GM23338 (cell line): ENCODE data around the gene MAFB. TPM values are rescaled to one million over a fixed set of nuclear protein-coding genes. Genes with fewer than 3 reads are reported as not detected.

Experiments
- ATAC-seq: fragments of 200-7000 bp; cut with Tn5 transposase; 3 replicates; pipeline ENCODE4 v1.9.1; 2020
- DNase-seq: peaks from one replicate; pipeline ENCODE4 v3.0.0-alpha.2; 2015; ENCODE audit warnings: low spot score
- H2AFZ ChIP-seq: fragments of 200-600 bp; sonication (generic); 2 replicates; pipeline ENCODE4 v1.8.0; 2016; ENCODE audit warnings: antibody characterized with exemption, mild to moderate bottlenecking, moderate library complexity
- H3F3A ChIP-seq: fragments of 200-600 bp; sonication (generic); replicated peaks from 2 replicates; pipeline ENCODE4 v1.8.0; 2017; ENCODE audit warnings: antibody characterized with exemption, mixed run types, low read depth
- H3K27ac ChIP-seq: fragments of 200-600 bp; sonication (generic); 2 replicates; pipeline ENCODE4 v1.6.1; 2016; ENCODE audit warnings: low read depth
- H3K27me3 ChIP-seq: fragments of 200-600 bp; sonication (generic); 2 replicates; pipeline ENCODE4 v1.8.0; 2016; ENCODE audit warnings: mild to moderate bottlenecking, mixed run types, moderate library complexity; ENCODE audit not compliant: insufficient read depth
- H3K36me3 ChIP-seq: fragments of 200-600 bp; sonication (generic); 2 replicates; pipeline ENCODE4 v1.8.0; 2016; ENCODE audit warnings: mild to moderate bottlenecking; ENCODE audit not compliant: insufficient read depth
- H3K4me1 ChIP-seq: fragments of 200-600 bp; sonication (generic); 2 replicates; pipeline ENCODE4 v1.8.0; 2016; ENCODE audit warnings: mild to moderate bottlenecking, moderate library complexity; ENCODE audit not compliant: insufficient read depth
- H3K4me2 ChIP-seq: fragments of 200-600 bp; sonication (generic); 2 replicates; pipeline ENCODE4 v1.7.1; 2017; ENCODE audit warnings: mixed run types
- H3K4me3 ChIP-seq: fragments of 200-600 bp; sonication (generic); 2 replicates; pipeline ENCODE4 v1.6.1; 2016; ENCODE audit warnings: mixed run types
- H3K79me2 ChIP-seq: fragments of 200-600 bp; sonication (generic); replicated peaks from 2 replicates; pipeline ENCODE4 v1.8.0; 2017; ENCODE audit warnings: mild to moderate bottlenecking; ENCODE audit not compliant: insufficient read depth
- H3K9me2 ChIP-seq: fragments of 200-600 bp; sonication (generic); 2 replicates; pipeline ENCODE4 v1.8.0; 2017; ENCODE audit not compliant: insufficient read depth
- H4K20me1 ChIP-seq: fragments of 200-600 bp; sonication (generic); replicated peaks from 2 replicates; pipeline ENCODE4 v1.8.0; 2017; ENCODE audit warnings: mild to moderate bottlenecking; ENCODE audit not compliant: insufficient read depth
- H3K27ac Mint-ChIP-seq: 2 replicates; pipeline ENCODE4 v1.8.0; 2020; ENCODE audit warnings: inconsistent platforms, mild to moderate bottlenecking, moderate library complexity, mixed read lengths
- H3K27me3 Mint-ChIP-seq: 3 replicates; pipeline ENCODE4 v1.8.0; 2022; ENCODE audit warnings: low read depth, mild to moderate bottlenecking, moderate library complexity, mixed read lengths, inconsistent platforms; ENCODE audit not compliant: insufficient read depth, poor library complexity
- H3K36me3 Mint-ChIP-seq: 3 replicates; pipeline ENCODE4 v1.8.0; 2021; ENCODE audit warnings: low read depth, mild to moderate bottlenecking, inconsistent platforms, moderate library complexity, mixed read lengths
- H3K4me1 Mint-ChIP-seq: 3 replicates; pipeline ENCODE4 v1.8.0; 2020; ENCODE audit warnings: mild to moderate bottlenecking, inconsistent platforms, mixed read lengths
- H3K4me3 Mint-ChIP-seq: 3 replicates; pipeline ENCODE4 v1.8.0; 2021; ENCODE audit warnings: moderate library complexity, mild to moderate bottlenecking, inconsistent platforms, mixed read lengths
- H3K9me3 Mint-ChIP-seq: 3 replicates; pipeline ENCODE4 v1.8.0; 2020; ENCODE audit warnings: moderate library complexity, mild to moderate bottlenecking, inconsistent platforms, mixed read lengths
- CREB1 ChIP-seq: fragments of 250-450 bp; sonication (Bioruptor Pico); IDR thresholded peaks from 2 replicates; pipeline ENCODE4 v1.5.0; 2020; ENCODE audit warnings: low read depth, mild to moderate bottlenecking, moderate library complexity
- EZH2 ChIP-seq: fragments of 200-600 bp; sonication (generic); IDR thresholded peaks from one replicate; pipeline ENCODE4 v1.8.0; 2017; ENCODE audit warnings: antibody characterized with exemption, mild to moderate bottlenecking, low read depth; ENCODE audit not compliant: unreplicated experiment
- JUNB ChIP-seq: IDR thresholded peaks from one replicate; pipeline ENCODE4 v1.6.1; 2016; ENCODE audit warnings: antibody characterized with exemption; ENCODE audit not compliant: unreplicated experiment
- POLR2AphosphoS5 ChIP-seq: IDR thresholded peaks from 2 replicates; pipeline ENCODE4 v1.6.1; 2016; ENCODE audit warnings: antibody characterized with exemption, low read depth
- STAT1 ChIP-seq: IDR thresholded peaks from one replicate; pipeline ENCODE4 v1.6.1; 2016; ENCODE audit warnings: antibody characterized with exemption; ENCODE audit not compliant: unreplicated experiment
- ZNF114 ChIP-seq: fragments of 250-450 bp; sonication (Bioruptor Pico); IDR thresholded peaks from 2 replicates; pipeline ENCODE4 v1.5.0; 2020; ENCODE audit warnings: mild to moderate bottlenecking, moderate library complexity
- polyA plus RNA-seq: library from polyadenylated mRNA; unstranded; fragments of >200 nt; fragmentation: Nextera tagmentation; extraction: Ambion mirVana; gene quantifications from 2 replicates; pipeline ENCODE4 v1.2.1, GENCODE V29; 2016
- total RNA-seq: library from RNA; depleted of rRNA; stranded (reverse); fragments of >200 nt; shearing (Covaris generic); gene quantifications from 2 replicates; pipeline ENCODE4 v1.2.3, GENCODE V29; 2014
- TF ChIP-seq, protein P1 (sequence below): fragments of 250-450 bp; sonication (Bioruptor Pico); IDR thresholded peaks from 2 replicates; pipeline ENCODE4 v1.5.0; 2020; ENCODE audit warnings: mild to moderate bottlenecking, moderate library complexity
- TF ChIP-seq, protein P2 (sequence below): IDR thresholded peaks from one replicate; pipeline ENCODE4 v1.6.1; 2018; ENCODE audit warnings: antibody characterized with exemption; ENCODE audit not compliant: unreplicated experiment
- TF ChIP-seq, protein P3 (sequence below): IDR thresholded peaks from 2 replicates; pipeline ENCODE4 v1.6.1; 2016; ENCODE audit warnings: antibody characterized with exemption
- TF ChIP-seq, protein P4 (sequence below), 2 experiments: fragments of 200-600 bp in 1 of 2; sonication (generic) in 1 of 2; conservative IDR thresholded peaks; 2 replicates each; pipeline versions ENCODE4 v1.5.1 to v1.6.1; 2016 to 2017; ENCODE audit warnings: antibody characterized with exemption in 2 of 2, low read depth in 2 of 2, mild to moderate bottlenecking in 2 of 2, moderate library complexity in 1 of 2

Gene MAFB
- total and polyA plus RNA-seq, 2 experiments from 2014 or later: 1.6 to 2.3 TPM

DNA sequence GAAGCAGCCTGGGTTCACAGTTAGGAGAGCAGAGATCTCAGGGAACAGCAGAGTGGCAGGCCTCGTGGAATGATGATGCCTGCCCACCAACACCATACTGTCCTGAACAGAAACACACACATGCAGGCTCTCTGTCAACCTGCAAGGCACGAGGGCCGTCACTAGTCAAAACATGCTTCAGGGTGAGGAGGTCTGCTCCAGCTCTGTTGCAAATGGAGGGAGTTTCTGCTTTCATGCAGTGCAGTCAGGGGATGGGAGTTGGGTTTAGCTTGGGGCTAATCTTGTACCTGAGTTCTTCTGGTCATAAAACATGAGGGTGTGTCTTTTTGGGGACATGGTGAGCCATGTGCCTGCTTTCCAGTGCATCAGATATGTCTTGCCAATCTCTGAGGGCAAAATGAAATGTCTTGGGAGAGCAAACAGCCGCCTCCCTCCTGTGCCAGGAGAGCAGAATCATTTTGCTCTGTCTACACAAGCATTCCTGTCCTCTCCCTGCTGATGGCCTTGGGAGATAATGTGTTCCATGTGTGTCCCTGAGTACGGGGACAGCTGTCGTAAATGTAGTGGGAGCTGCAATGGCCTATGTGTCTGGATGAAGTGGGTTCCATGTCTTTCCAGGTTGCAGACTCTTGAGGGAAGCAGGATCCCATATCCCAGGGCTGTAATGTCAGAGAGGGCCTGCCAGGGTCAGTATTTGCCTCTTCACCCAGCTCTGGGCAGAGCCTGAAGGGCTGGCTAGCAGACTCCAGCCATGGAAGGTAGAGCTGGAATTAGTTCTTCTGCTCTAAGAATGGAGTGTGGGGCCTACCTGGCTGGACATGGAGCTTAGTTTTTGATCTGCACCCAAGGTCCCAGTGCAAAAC is 40.6 kb downstream of the MAFB start:
- no peaks in the 10 kb centered on the region for H3K36me3 Mint-ChIP-seq
- Histone ChIP-seq H3K4me2 (no peak overlapping the region), H3K4me1 (no peaks in the 10 kb centered on the region), H3K9me2 (0 out of 2 replicates have a peak, but pooled peaks cover 1% of the 10 kb centered on the region), H3F3A (no peaks in the 10 kb centered on the region), H3K4me3 (no peak overlapping the region), H4K20me1 (no peaks in the 10 kb centered on the region), H3K27ac (no peak overlapping the region), H3K36me3 (no peaks in the 10 kb centered on the region), H3K27me3 (no peaks in the 10 kb centered on the region), H3K79me2 (no peaks in the 10 kb centered on the region), H2AFZ (no peak overlapping the region)
- TF ChIP-seq STAT1 (no peak), CREB1 (no peak), EZH2 (no peak), ZNF114 (no peak), POLR2AphosphoS5 (no peak), JUNB (no peak)
- TF ChIP-seq, protein P1, sequence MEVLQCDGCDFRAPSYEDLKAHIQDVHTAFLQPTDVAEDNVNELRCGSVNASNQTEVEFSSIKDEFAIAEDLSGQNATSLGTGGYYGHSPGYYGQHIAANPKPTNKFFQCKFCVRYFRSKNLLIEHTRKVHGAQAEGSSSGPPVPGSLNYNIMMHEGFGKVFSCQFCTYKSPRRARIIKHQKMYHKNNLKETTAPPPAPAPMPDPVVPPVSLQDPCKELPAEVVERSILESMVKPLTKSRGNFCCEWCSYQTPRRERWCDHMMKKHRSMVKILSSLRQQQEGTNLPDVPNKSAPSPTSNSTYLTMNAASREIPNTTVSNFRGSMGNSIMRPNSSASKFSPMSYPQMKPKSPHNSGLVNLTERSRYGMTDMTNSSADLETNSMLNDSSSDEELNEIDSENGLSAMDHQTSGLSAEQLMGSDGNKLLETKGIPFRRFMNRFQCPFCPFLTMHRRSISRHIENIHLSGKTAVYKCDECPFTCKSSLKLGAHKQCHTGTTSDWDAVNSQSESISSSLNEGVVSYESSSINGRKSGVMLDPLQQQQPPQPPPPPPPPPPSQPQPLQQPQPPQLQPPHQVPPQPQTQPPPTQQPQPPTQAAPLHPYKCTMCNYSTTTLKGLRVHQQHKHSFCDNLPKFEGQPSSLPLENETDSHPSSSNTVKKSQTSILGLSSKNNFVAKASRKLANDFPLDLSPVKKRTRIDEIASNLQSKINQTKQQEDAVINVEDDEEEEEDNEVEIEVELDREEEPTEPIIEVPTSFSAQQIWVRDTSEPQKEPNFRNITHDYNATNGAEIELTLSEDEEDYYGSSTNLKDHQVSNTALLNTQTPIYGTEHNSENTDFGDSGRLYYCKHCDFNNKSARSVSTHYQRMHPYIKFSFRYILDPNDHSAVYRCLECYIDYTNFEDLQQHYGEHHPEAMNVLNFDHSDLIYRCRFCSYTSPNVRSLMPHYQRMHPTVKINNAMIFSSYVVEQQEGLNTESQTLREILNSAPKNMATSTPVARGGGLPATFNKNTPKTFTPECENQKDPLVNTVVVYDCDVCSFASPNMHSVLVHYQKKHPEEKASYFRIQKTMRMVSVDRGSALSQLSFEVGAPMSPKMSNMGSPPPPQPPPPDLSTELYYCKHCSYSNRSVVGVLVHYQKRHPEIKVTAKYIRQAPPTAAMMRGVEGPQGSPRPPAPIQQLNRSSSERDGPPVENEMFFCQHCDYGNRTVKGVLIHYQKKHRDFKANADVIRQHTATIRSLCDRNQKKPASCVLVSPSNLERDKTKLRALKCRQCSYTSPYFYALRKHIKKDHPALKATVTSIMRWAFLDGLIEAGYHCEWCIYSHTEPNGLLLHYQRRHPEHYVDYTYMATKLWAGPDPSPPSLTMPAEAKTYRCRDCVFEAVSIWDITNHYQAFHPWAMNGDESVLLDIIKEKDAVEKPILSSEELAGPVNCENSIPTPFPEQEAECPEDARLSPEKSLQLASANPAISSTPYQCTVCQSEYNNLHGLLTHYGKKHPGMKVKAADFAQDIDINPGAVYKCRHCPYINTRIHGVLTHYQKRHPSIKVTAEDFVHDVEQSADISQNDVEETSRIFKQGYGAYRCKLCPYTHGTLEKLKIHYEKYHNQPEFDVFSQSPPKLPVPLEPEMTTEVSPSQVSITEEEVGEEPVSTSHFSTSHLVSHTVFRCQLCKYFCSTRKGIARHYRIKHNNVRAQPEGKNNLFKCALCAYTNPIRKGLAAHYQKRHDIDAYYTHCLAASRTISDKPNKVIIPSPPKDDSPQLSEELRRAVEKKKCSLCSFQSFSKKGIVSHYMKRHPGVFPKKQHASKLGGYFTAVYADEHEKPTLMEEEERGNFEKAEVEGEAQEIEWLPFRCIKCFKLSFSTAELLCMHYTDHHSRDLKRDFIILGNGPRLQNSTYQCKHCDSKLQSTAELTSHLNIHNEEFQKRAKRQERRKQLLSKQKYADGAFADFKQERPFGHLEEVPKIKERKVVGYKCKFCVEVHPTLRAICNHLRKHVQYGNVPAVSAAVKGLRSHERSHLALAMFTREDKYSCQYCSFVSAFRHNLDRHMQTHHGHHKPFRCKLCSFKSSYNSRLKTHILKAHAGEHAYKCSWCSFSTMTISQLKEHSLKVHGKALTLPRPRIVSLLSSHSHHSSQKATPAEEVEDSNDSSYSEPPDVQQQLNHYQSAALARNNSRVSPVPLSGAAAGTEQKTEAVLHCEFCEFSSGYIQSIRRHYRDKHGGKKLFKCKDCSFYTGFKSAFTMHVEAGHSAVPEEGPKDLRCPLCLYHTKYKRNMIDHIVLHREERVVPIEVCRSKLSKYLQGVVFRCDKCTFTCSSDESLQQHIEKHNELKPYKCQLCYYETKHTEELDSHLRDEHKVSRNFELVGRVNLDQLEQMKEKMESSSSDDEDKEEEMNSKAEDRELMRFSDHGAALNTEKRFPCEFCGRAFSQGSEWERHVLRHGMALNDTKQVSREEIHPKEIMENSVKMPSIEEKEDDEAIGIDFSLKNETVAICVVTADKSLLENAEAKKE (CRISPR knock-in tag): no peak
- TF ChIP-seq, protein P2, sequence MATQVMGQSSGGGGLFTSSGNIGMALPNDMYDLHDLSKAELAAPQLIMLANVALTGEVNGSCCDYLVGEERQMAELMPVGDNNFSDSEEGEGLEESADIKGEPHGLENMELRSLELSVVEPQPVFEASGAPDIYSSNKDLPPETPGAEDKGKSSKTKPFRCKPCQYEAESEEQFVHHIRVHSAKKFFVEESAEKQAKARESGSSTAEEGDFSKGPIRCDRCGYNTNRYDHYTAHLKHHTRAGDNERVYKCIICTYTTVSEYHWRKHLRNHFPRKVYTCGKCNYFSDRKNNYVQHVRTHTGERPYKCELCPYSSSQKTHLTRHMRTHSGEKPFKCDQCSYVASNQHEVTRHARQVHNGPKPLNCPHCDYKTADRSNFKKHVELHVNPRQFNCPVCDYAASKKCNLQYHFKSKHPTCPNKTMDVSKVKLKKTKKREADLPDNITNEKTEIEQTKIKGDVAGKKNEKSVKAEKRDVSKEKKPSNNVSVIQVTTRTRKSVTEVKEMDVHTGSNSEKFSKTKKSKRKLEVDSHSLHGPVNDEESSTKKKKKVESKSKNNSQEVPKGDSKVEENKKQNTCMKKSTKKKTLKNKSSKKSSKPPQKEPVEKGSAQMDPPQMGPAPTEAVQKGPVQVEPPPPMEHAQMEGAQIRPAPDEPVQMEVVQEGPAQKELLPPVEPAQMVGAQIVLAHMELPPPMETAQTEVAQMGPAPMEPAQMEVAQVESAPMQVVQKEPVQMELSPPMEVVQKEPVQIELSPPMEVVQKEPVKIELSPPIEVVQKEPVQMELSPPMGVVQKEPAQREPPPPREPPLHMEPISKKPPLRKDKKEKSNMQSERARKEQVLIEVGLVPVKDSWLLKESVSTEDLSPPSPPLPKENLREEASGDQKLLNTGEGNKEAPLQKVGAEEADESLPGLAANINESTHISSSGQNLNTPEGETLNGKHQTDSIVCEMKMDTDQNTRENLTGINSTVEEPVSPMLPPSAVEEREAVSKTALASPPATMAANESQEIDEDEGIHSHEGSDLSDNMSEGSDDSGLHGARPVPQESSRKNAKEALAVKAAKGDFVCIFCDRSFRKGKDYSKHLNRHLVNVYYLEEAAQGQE: no peak
- TF ChIP-seq, protein P3, sequence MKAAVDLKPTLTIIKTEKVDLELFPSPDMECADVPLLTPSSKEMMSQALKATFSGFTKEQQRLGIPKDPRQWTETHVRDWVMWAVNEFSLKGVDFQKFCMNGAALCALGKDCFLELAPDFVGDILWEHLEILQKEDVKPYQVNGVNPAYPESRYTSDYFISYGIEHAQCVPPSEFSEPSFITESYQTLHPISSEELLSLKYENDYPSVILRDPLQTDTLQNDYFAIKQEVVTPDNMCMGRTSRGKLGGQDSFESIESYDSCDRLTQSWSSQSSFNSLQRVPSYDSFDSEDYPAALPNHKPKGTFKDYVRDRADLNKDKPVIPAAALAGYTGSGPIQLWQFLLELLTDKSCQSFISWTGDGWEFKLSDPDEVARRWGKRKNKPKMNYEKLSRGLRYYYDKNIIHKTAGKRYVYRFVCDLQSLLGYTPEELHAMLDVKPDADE: no peak
- TF ChIP-seq, protein P4, sequence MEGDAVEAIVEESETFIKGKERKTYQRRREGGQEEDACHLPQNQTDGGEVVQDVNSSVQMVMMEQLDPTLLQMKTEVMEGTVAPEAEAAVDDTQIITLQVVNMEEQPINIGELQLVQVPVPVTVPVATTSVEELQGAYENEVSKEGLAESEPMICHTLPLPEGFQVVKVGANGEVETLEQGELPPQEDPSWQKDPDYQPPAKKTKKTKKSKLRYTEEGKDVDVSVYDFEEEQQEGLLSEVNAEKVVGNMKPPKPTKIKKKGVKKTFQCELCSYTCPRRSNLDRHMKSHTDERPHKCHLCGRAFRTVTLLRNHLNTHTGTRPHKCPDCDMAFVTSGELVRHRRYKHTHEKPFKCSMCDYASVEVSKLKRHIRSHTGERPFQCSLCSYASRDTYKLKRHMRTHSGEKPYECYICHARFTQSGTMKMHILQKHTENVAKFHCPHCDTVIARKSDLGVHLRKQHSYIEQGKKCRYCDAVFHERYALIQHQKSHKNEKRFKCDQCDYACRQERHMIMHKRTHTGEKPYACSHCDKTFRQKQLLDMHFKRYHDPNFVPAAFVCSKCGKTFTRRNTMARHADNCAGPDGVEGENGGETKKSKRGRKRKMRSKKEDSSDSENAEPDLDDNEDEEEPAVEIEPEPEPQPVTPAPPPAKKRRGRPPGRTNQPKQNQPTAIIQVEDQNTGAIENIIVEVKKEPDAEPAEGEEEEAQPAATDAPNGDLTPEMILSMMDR (conservative IDR thresholded peaks at IDR 0.05; ENCODE audit: low read depth in 2 of 2): no peak
- DNase-seq (no peak), ATAC-seq (no peak)
- H3K27me3 Mint-ChIP-seq: peaks cover 8% of the 10 kb centered on the region
- H3K4me3 Mint-ChIP-seq: no peak overlapping the region
- H3K27ac Mint-ChIP-seq: no peak overlapping the region
- H3K9me3 Mint-ChIP-seq: no peaks in the 10 kb centered on the region
- H3K4me1 Mint-ChIP-seq: peaks cover 7% of the 10 kb centered on the region; the same call in 2 of the 3 replicates
